AG10803 (cell line): ENCODE data around the gene MGAT5B.

Experiments used
- DNase-seq: peaks from one replicate; pipeline ENCODE4 v3.0.0; 2010; ENCODE audit warnings: low read depth
- H3K4me3 ChIP-seq: 2 replicates; pipeline ENCODE4 v1.5.1; 2011; ENCODE audit warnings: mild to moderate bottlenecking, low read length, control low read depth
- CTCF ChIP-seq: conservative IDR thresholded peaks from 2 replicates; pipeline ENCODE4 v1.5.1; 2011; ENCODE audit warnings: mild to moderate bottlenecking, low read length, control low read depth, inconsistent platforms

Gene MGAT5B

GRCh38 chr17:76940738-76941350 is 72.6 kb downstream of the MGAT5B start:
- H3K4me3 ChIP-seq, result no peak overlapping the region
- no peak for DNase-seq
- TF ChIP-seq CTCF, result no peak

GRCh38 chr17:76943202-76943601 is 75.0 kb downstream of the MGAT5B start:
- H3K4me3 ChIP-seq, result no peak overlapping the region
- no peak for DNase-seq
- no peak for TF ChIP-seq CTCF

GRCh38 chr17:76943781-76944213 is 75.6 kb downstream of the MGAT5B start:
- DNase-seq, result no peak

GRCh38 chr17:76944477-76944876 is 76.3 kb downstream of the MGAT5B start:
- DNase-seq, result no peak
- H3K4me3 ChIP-seq, result no peak overlapping the region
- TF ChIP-seq CTCF, result no peak

More at GRCh38 chr17:76943781-76944213, 75.6 kb downstream of the MGAT5B start:
- no peak for TF ChIP-seq CTCF
- H3K4me3 ChIP-seq, result no peak overlapping the region

- TF ChIP-seq CTCF, result no peak
- no peak for DNase-seq
Observed at GRCh38 chr17:76946111-76946771, 78.0 kb downstream of the MGAT5B start.

GRCh38 chr17:76946772-76947135 is 78.5 kb downstream of the MGAT5B start:
- no peak for DNase-seq
- H3K4me3 ChIP-seq, result no peak overlapping the region
- TF ChIP-seq CTCF, result no peak

More at GRCh38 chr17:76946111-76946771, 78.0 kb downstream of the MGAT5B start:
- no peak overlapping the region for H3K4me3 ChIP-seq

GRCh38 chr17:76947309-76947708 is 79.1 kb downstream of the MGAT5B start:
- H3K4me3 ChIP-seq, result no peak overlapping the region
- no peak for TF ChIP-seq CTCF
- DNase-seq, result no peak
